Measurements from ENCODE around the gene ZNF582.

The ZNF582 gene

DNA sequence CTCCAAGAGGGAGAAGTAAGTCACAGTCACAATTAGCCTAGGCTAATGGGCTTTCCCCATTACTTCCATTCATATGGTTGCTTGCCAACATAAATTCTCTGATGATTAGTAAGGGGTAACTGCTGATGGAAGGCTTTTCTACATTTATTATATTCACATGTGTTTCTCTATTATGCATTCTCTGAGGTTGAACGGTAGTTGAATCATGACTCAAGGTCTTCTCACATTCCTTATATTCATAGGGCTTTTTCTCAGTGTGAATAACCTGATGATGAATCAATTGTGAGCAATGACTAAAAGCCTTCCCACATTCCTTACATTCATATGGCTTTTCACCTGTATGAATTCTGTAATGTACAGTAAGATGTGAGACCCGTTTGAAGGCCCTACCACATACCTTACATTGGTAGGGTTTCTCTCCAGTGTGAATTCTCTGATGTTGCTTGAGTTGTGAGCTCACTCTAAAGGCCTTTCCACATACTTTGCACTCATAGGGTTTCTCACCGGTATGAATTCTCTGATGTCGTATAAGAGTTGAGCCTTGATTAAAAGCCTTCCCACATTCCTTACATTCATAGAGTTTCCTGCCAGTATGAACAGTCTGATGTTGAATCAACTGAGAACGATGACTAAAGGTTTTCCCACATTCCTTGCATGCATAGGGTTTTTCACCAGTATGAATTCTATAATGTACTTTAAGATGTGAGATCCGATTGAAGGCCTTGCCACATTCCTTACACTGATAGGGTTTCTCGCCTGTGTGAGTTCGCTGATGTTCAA is 9.3 kb downstream of the ZNF582 start:
- Histone ChIP-seq H3K4me3 (ENCODE audit: low read depth, low read length) (no peak overlapping the region), H3K27ac (no peak overlapping the region), H3K9me3 (ENCODE audit: severe bottlenecking) (no peaks in the 10 kb centered on the region), H3K36me3 (peaks cover 9% of the 10 kb centered on the region), H3K27me3 (ENCODE audit: insufficient read depth, low read depth, severe bottlenecking) (no peaks in the 10 kb centered on the region)
- no peak for DNase-seq
- TF ChIP-seq, protein P1, sequence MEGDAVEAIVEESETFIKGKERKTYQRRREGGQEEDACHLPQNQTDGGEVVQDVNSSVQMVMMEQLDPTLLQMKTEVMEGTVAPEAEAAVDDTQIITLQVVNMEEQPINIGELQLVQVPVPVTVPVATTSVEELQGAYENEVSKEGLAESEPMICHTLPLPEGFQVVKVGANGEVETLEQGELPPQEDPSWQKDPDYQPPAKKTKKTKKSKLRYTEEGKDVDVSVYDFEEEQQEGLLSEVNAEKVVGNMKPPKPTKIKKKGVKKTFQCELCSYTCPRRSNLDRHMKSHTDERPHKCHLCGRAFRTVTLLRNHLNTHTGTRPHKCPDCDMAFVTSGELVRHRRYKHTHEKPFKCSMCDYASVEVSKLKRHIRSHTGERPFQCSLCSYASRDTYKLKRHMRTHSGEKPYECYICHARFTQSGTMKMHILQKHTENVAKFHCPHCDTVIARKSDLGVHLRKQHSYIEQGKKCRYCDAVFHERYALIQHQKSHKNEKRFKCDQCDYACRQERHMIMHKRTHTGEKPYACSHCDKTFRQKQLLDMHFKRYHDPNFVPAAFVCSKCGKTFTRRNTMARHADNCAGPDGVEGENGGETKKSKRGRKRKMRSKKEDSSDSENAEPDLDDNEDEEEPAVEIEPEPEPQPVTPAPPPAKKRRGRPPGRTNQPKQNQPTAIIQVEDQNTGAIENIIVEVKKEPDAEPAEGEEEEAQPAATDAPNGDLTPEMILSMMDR (IDR thresholded peaks at IDR 0.05; ENCODE audit: low read depth, low read length): no peak

DNA sequence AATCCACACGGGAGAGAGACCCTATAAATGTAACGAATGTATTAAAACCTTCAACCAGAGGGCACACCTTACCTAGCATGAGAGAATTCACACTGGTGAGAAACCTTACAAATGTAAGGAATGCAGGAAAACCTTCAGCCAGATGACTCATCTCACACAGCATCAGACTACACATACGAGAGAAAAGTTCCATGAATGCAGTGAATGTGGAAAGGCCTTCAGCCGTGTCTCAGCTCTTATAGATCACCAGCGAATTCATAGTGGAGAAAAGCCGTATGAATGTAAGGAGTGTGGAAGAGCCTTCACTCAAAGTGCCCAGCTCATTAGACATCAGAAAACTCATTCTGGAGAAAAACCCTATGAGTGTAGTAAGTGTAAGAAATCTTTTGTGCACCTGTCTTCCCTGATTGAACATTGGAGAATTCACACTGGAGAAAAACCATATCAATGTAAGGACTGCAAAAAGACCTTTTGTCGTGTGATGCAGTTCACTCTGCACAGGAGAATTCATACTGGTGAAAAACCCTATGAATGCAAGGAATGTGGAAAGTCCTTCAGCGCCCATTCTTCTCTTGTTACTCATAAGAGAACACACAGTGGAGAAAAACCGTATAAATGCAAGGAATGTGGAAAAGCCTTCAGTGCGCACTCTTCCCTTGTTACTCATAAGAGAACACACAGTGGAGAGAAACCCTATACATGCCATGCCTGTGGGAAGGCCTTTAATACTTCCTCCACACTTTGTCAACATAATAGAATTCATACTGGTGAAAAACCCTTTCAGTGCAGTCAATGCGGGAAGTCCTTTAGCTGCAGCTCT is 16.0 kb downstream of the ZNF582 start:
- Histone ChIP-seq H3K4me3 (ENCODE audit: low read depth, low read length) (no peak overlapping the region), H3K27ac (no peak overlapping the region), H3K27me3 (ENCODE audit: insufficient read depth, low read depth, severe bottlenecking) (no peaks in the 10 kb centered on the region), H3K36me3 (peaks cover 67% of the 10 kb centered on the region), H3K9me3 (ENCODE audit: severe bottlenecking) (no peaks in the 10 kb centered on the region)
- TF ChIP-seq, protein P1 (IDR thresholded peaks at IDR 0.05; ENCODE audit: low read depth, low read length): no peak
- DNase-seq: no peak

DNA sequence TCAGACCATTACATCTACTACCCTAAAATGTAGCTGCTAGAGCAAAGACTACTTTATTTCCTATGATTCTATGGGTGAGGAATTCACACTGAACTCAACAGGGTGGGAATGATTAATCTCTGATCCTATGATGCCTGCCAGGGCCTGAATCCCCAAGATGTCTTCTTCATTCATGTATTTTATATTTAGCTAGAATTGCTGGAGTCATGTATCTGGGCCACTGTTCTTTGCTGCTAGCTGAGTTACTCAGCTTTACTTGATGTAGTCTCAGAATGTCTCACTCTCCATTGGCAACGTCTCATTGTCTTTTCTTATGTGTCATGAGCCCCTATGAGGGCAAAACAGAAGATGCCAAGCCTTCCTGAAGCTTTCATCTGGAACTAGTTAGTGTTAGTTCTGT is 21.1 kb downstream of the ZNF582 start:
- Histone ChIP-seq H3K27me3 (ENCODE audit: insufficient read depth, low read depth, severe bottlenecking) (no peaks in the 10 kb centered on the region), H3K36me3 (peaks cover 86% of the 10 kb centered on the region), H3K4me3 (ENCODE audit: low read depth, low read length) (no peak overlapping the region), H3K9me3 (ENCODE audit: severe bottlenecking) (no peaks in the 10 kb centered on the region), H3K27ac (no peak overlapping the region)
- no peak for DNase-seq
- TF ChIP-seq, protein P1 (IDR thresholded peaks at IDR 0.05; ENCODE audit: low read depth, low read length): no peak

DNA sequence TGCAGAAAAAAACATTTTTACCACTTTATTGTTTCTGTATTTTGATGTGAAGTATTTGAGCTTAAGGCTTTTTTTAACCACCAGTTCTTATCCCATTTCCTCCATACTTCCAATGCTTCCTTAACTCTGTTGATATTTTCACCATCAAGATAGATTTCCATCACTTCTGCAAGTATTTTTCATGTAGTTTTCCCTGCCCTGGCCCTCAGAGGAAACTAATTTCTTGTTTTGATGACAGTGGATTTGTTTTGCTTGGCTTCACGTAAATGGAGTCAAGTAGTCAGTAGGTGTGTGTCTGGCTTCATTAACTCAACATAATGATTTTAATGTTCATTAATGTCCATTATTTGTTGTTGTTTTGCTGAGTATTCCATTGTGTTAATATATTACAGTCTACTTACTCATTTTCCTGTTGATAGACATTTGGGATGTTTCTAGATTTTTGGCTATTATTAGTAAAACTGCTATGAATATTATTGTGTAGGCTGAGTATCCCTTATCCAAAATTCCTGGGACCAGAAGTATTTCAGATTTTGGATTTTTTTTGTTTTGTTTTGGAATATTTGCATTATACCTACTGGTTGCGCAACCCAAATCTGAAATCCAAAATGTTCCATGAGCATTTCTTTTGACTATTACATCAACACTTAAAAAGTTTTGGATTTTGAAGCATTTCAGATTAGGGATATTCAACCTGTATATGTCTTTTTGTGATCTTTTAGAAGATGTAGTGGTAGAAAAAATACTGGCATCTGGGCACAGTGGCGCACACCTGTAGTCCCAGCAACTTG is 23.3 kb downstream of the ZNF582 start:
- H3K27me3 ChIP-seq (ENCODE audit: insufficient read depth, low read depth, severe bottlenecking): no peaks in the 10 kb centered on the region
- no peak overlapping the region for H3K4me3 ChIP-seq (ENCODE audit: low read depth, low read length)
- TF ChIP-seq, protein P1 (IDR thresholded peaks at IDR 0.05; ENCODE audit: low read depth, low read length): no peak
- no peak overlapping the region for H3K27ac ChIP-seq
- peaks cover 64% of the 10 kb centered on the region for H3K36me3 ChIP-seq
- DNase-seq: no peak
- no peaks in the 10 kb centered on the region for H3K9me3 ChIP-seq (ENCODE audit: severe bottlenecking)

DNA sequence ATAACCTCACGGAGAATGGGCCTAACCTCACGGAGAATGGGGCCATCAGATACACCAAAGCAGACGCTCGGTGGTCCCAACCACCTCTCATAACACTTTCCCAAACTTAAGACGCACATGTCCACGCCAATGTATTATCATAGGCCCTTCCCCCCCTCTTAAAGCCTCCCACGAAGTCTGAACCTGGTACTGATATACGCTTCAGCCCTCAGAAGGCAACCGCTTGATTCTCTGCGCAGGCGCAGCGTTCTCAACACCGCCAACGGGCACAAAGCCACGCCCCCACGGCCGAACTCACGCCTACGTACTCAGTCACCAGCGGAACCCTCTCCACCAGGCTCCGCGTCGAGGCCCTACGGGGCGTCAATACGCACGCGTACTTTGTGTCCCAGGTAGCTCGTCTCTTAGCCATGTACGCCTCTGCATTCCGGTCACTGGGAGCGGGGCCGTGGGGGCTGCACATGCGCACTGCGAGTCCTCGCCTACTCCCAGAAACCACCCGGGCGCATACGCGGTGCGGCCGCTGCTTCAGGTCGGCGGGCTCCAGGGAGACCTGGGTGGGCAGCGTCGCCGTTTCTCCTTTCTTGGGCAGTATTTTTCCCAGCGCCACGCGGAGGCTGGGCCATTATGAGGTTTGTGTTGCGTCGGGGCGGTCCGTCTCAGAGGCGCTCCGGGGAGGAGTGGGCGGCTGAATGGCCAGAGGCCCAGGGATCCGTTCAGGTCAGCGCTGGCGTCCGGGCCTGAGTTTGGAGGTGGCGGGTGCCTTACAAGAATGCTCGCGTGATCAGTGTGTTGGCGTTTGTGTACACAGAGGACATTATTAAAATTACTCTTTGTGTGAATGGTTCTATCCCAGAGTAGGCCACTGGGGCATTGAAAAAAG is 25.3 kb downstream of the ZNF582 start:
- Histone ChIP-seq H3K36me3 (peaks cover 44% of the 10 kb centered on the region), H3K27me3 (ENCODE audit: insufficient read depth, low read depth, severe bottlenecking) (no peaks in the 10 kb centered on the region), H3K9me3 (ENCODE audit: severe bottlenecking) (peaks cover 3% of the 10 kb centered on the region), H3K27ac (peak overlapping the region; percentile 84), H3K4me3 (ENCODE audit: low read depth, low read length) (peak overlapping the region; percentile 97)
- TF ChIP-seq, protein P1 (IDR thresholded peaks at IDR 0.05; ENCODE audit: low read depth, low read length): no peak
- DNase-seq: peak; percentile 98
